K562 (cell line): ENCODE measurements around the gene PITPNC1. TPM values are rescaled to one million over a fixed set of nuclear protein-coding genes. Genes with fewer than 3 reads are reported as not detected.

Experiments
- ATAC-seq: fragments of 200-7000 bp; cut with Tn5 transposase; 3 replicates; pipeline ENCODE4 v1.9.1; 2020; ENCODE audit warnings: moderate library complexity
- BruUV-seq: library from RNA; stranded (reverse); fragments of 400-500 nt; replicated peaks from 2 replicates; lab custom pipeline; 2021; lab: Mats Ljungman, UMichigan
- CTCF ChIA-PET: fragments of 300-600 bp; formaldehyde crosslinking; extraction: SDS; loops from one replicate; lab custom pipeline; 2021; ENCODE audit warnings: low intra/inter-chr PET ratio; lab: Yijun Ruan, JAX
- POLR2A ChIA-PET: fragments of 300-600, 350-650 bp; sonication (Branson Sonifier 250); formaldehyde crosslinking; extraction: SDS; loops from one replicate; lab custom pipeline; 2021; ENCODE audit warnings: antibody characterized with exemption, inconsistent platforms; lab: Yijun Ruan, JAX
- DNase-seq, 4 experiments: peaks; one replicate each; pipeline versions ENCODE4 v3.0.0 to v3.0.0-alpha.2; 2011 to 2018; ENCODE audit warnings: low spot score in 3 of 4, mixed read lengths in 3 of 4; ENCODE audit errors: extremely low read depth in 1 of 4
- FAIRE-seq: peaks from 2 replicates; lab custom pipeline; 2011; peaks lifted over from hg19 to GRCh38; lab: Jason Lieb, UNC
- H2AFZ ChIP-seq: 2 replicates; pipeline ENCODE4 v1.6.0; 2011; ENCODE audit warnings: low read depth, low read length, control low read depth, inconsistent platforms
- H3K27ac ChIP-seq: fragments of 200-600 bp; 3 replicates; pipeline ENCODE4 v1.8.0; 2011; ENCODE audit warnings: low read depth, mild to moderate bottlenecking, control low read depth, inconsistent platforms, low read length, moderate library complexity, mixed read lengths; ENCODE audit errors: extremely low read depth
- H3K27me3 ChIP-seq, 2 experiments: fragments of 300-600 bp in 1 of 2; 2 replicates in 1 of 2; 3 replicates in 1 of 2; pipeline versions ENCODE4 v1.6.0 to v1.8.0; 2011; ENCODE audit warnings: inconsistent platforms in 2 of 2, low read length in 2 of 2, mild to moderate bottlenecking in 1 of 2, mixed read lengths in 1 of 2, moderate library complexity in 1 of 2; ENCODE audit not compliant: control insufficient read depth in 2 of 2, insufficient read depth in 2 of 2
- H3K36me3 ChIP-seq: fragments of 300-600 bp; 3 replicates; pipeline ENCODE4 v1.8.0; 2011; ENCODE audit warnings: mild to moderate bottlenecking, low read length, inconsistent platforms; ENCODE audit not compliant: control insufficient read depth, insufficient read depth
- H3K4me1 ChIP-seq, 2 experiments: fragments of 200-600 bp in 1 of 2; replicated peaks in 1 of 2; 2 replicates in 1 of 2; 3 replicates in 1 of 2; pipeline versions ENCODE4 v1.5.1 to v1.8.0; 2011; ENCODE audit warnings: inconsistent platforms in 2 of 2, low read length in 2 of 2, mild to moderate bottlenecking in 1 of 2, mixed read lengths in 1 of 2, moderate library complexity in 1 of 2; ENCODE audit not compliant: control insufficient read depth in 2 of 2, insufficient read depth in 2 of 2
- H3K4me2 ChIP-seq: 2 replicates; pipeline ENCODE4 v1.6.1; 2011; ENCODE audit warnings: low read length, control low read depth, inconsistent platforms, mixed read lengths; ENCODE audit not compliant: insufficient read depth
- H3K4me3 ChIP-seq: fragments of 200-600 bp; sonication (generic), shearing (Covaris generic); 2 replicates; pipeline ENCODE4 v1.5.1; 2016; ENCODE audit warnings: control low read depth, inconsistent platforms
- H3K79me2 ChIP-seq: fragments of 200-600 bp; 3 replicates; pipeline ENCODE4 v1.8.0; 2011; ENCODE audit warnings: low read length, inconsistent platforms; ENCODE audit not compliant: control insufficient read depth, insufficient read depth
- H3K9ac ChIP-seq, 2 experiments: 2 replicates each; pipeline versions ENCODE4 v1.6.0 to v1.6.1; 2011; ENCODE audit warnings: low read depth in 2 of 2, low read length in 2 of 2, control low read depth in 1 of 2, inconsistent platforms in 1 of 2, mild to moderate bottlenecking in 1 of 2, mixed read lengths in 1 of 2; ENCODE audit not compliant: insufficient read depth in 1 of 2
- H3K9me1 ChIP-seq: one replicate; pipeline ENCODE4 v1.6.0; 2011; ENCODE audit warnings: inconsistent platforms, mild to moderate bottlenecking, low read length, moderate library complexity; ENCODE audit not compliant: control insufficient read depth, insufficient read depth
- H3K9me3 ChIP-seq: replicated peaks from 2 replicates; pipeline ENCODE4 v1.5.1; 2011; ENCODE audit warnings: low read depth, low read length, inconsistent platforms; ENCODE audit not compliant: control insufficient read depth, insufficient read depth
- H4K20me1 ChIP-seq: replicated peaks from 2 replicates; pipeline ENCODE4 v1.6.1; 2011; ENCODE audit warnings: low read length, inconsistent platforms, mixed read lengths; ENCODE audit not compliant: control insufficient read depth, insufficient read depth
- CBFA2T3 ChIP-seq: fragments of 450-650 bp; IDR thresholded peaks from 2 replicates; pipeline ENCODE4 v1.6.1; 2017
- CREB3 ChIP-seq: fragments of 450-650 bp; conservative IDR thresholded peaks from 2 replicates; pipeline ENCODE4 v1.6.1; 2016; ENCODE audit warnings: missing genetic modification characterization, low read depth, mild to moderate bottlenecking, missing compliant biosample characterization, moderate library complexity
- DACH1 ChIP-seq: fragments of 450-650 bp; IDR thresholded peaks from 2 replicates; pipeline ENCODE4 v1.6.1; 2018; ENCODE audit not compliant: partially characterized antibody
- ID3 ChIP-seq, 2 experiments: fragments of 250-450 bp in 1 of 2; fragments of 450-650 bp in 1 of 2; sonication (Bioruptor Pico) in 1 of 2; IDR thresholded peaks; 2 replicates each; pipeline versions ENCODE4 v1.6.1 to v1.8.0; 2016 to 2021; ENCODE audit warnings: mild to moderate bottlenecking in 2 of 2, moderate library complexity in 2 of 2, missing compliant biosample characterization in 1 of 2, missing genetic modification characterization in 1 of 2
- ILK ChIP-seq: fragments of 450-650 bp; IDR thresholded peaks from 2 replicates; pipeline ENCODE4 v1.6.1; 2016; ENCODE audit warnings: missing genetic modification characterization, low read depth, mild to moderate bottlenecking, missing compliant biosample characterization, moderate library complexity, borderline replicate concordance
- KLF1 ChIP-seq: fragments of 450-650 bp; IDR thresholded peaks from 2 replicates; pipeline ENCODE4 v1.6.1; 2016; ENCODE audit warnings: missing genetic modification characterization, missing compliant biosample characterization
- MYC ChIP-seq, 2 experiments: fragments of 250-450 bp in 1 of 2; sonication (Bioruptor Pico) in 1 of 2; IDR thresholded peaks; 2 replicates each; pipeline versions ENCODE4 v1.5.1 to v1.6.1; 2012 to 2021; ENCODE audit warnings: low read depth in 2 of 2, borderline replicate concordance in 1 of 2, improper control_type of control experiment in 1 of 2, low read length in 1 of 2, mild to moderate bottlenecking in 1 of 2, moderate library complexity in 1 of 2
- PHTF2 ChIP-seq: fragments of 250-450 bp; sonication (Bioruptor Pico); IDR thresholded peaks from 2 replicates; pipeline ENCODE4 v1.5.0; 2021; ENCODE audit warnings: mild to moderate bottlenecking
- PML ChIP-seq: IDR thresholded peaks from 2 replicates; pipeline ENCODE4 v1.6.1; 2012; ENCODE audit warnings: low read length, inconsistent platforms
- POLR2B ChIP-seq: fragments of 450-650 bp; IDR thresholded peaks from 2 replicates; pipeline ENCODE4 v1.6.1; 2018; ENCODE audit warnings: low read depth; ENCODE audit not compliant: partially characterized antibody
- RBM25 ChIP-seq: fragments of 200-400 bp; formaldehyde crosslinking; IDR thresholded peaks from 2 replicates; pipeline ENCODE4 v1.6.1; 2018; ENCODE audit warnings: low read length, low read depth, moderate library complexity; ENCODE audit not compliant: severe bottlenecking
- RUNX1 ChIP-seq: sonication (generic); IDR thresholded peaks from 2 replicates; pipeline ENCODE4 v1.6.1; 2016; ENCODE audit warnings: antibody characterized with exemption, low read depth
- SIX5 ChIP-seq, 2 experiments: IDR thresholded peaks; 2 replicates each; pipeline ENCODE4 v1.6.1; 2011; ENCODE audit warnings: low read length in 2 of 2, borderline replicate concordance in 1 of 2, low read depth in 1 of 2, mild to moderate bottlenecking in 1 of 2, moderate library complexity in 1 of 2; ENCODE audit not compliant: insufficient read depth in 1 of 2
- TAF15 ChIP-seq: fragments of 200-400 bp; formaldehyde crosslinking; IDR thresholded peaks from 2 replicates; pipeline ENCODE4 v1.6.1; 2017; ENCODE audit warnings: mild to moderate bottlenecking, low read depth, low read length, moderate library complexity
- TFE3 ChIP-seq: fragments of 450-650 bp; formaldehyde crosslinking; IDR thresholded peaks from 2 replicates; pipeline ENCODE4 v1.4.0; 2020; ENCODE audit warnings: mild to moderate bottlenecking, mixed read lengths
- TRIM25 ChIP-seq: fragments of 450-650 bp; IDR thresholded peaks from 2 replicates; pipeline ENCODE4 v1.7.0; 2016; ENCODE audit warnings: borderline replicate concordance
- TRIM28 ChIP-seq: fragments of 450-650 bp; IDR thresholded peaks from 2 replicates; pipeline ENCODE4 v1.6.1; 2017
- XRCC3 ChIP-seq: fragments of 450-650 bp; IDR thresholded peaks from 2 replicates; pipeline ENCODE4 v1.6.1; 2017; ENCODE audit warnings: mild to moderate bottlenecking, moderate library complexity
- WGBS: fragments of 100-300 bp; shearing (Covaris generic); methylation state at CpG from one replicate; pipeline ENCODE4 v1.1.6; 2016; ENCODE audit warnings: low coverage, mixed read lengths; ENCODE audit not compliant: insufficient coverage; ENCODE audit errors: missing lambda C conversion rate; 5-methylcytosine and 5-hydroxymethylcytosine counted together
- in situ Hi-C: fragments of 300-500 bp; cut with MboI; formaldehyde crosslinking; loops from 4 replicates; pipeline ENCODE4 v1.15.0; 2018; ENCODE audit warnings: inconsistent platforms, mixed read lengths
- intact Hi-C: fragments of 100-400 bp; cut with micrococcal nuclease; formaldehyde crosslinking; loops from 2 replicates; pipeline ENCODE4 v1.14.2; 2022
- polyA plus RNA-seq, 8 experiments: library from polyadenylated mRNA; depleted of rRNA in 4 of 8; stranded (reverse) in 5 of 8; unstranded in 3 of 8; fragments of >200 nt; fragmentation: Nextera tagmentation in 2 of 8; fragmentation: Illumina TruSeq in 1 of 8; extraction: Ambion mirVana in 2 of 8; extraction: Trizol in 1 of 8; gene quantifications; 2 replicates each; pipeline versions ENCODE4 v1.2.1 to v1.2.3, GENCODE V29; 2011 to 2014; ENCODE audit warnings: inconsistent platforms in 1 of 8, missing spikeins in 1 of 8
- total RNA-seq, 7 experiments: library from RNA; depleted of rRNA in 6 of 7; stranded (reverse); fragments of >200 nt in 6 of 7; fragmentation: Illumina TruSeq in 2 of 7; extraction: Trizol in 2 of 7; gene quantifications; 2 replicates each; pipeline versions ENCODE4 v1.2.1 to v1.2.3, GENCODE V29; 2011 to 2021; ENCODE audit warnings: low replicate concordance in 1 of 7

Gene PITPNC1
- total and polyA plus RNA-seq, 9 of the 15 experiments (the other 6 are each of a cell fraction or from before 2014, with no cell fraction given), result 0.11 to 1.1 (median 0.65) TPM

- Histone ChIP-seq H3K27me3 (no peaks in the 10 kb centered on the region), H3K4me2 (no peak overlapping the region), H2AFZ (no peak overlapping the region), H3K27ac (no peak overlapping the region), H3K9me3 (no peaks in the 10 kb centered on the region), H3K9me1 (no peaks in the 10 kb centered on the region), H3K79me2 (no peaks in the 10 kb centered on the region), H3K4me3 (no peak overlapping the region), H4K20me1 (no peaks in the 10 kb centered on the region), H3K4me1 (no peaks in the 10 kb centered on the region; a peak in 1 of 5 replicates), H3K9ac (no peak overlapping the region), H3K36me3 (peaks cover 88% of the 10 kb centered on the region)
- FAIRE-seq, result no peak
- intact Hi-C loops, result no loop called here
- DNase-seq, result no peak
- ATAC-seq, result no peak
- in situ Hi-C loops, result no loop called here
- ChIA-PET POLR2A (no interaction called here), CTCF (no interaction called here)
- no peak for TF ChIP-seq XRCC3
- TF ChIP-seq TAF15, result no peak
- TF ChIP-seq TFE3 (CRISPR knock-in tag), result no peak
- TF ChIP-seq MYC (IDR thresholded peaks at IDR 0.05; ENCODE audit: low read depth, low read length), result no peak
- TF ChIP-seq MYC (CRISPR knock-in tag; IDR thresholded peaks at IDR 0.05; ENCODE audit: borderline replicate concordance, low read depth), result no peak
- TF ChIP-seq ID3 (CRISPR knock-in tag; IDR thresholded peaks at IDR 0.05), result no peak
- TF ChIP-seq ID3 (tag; IDR thresholded peaks at IDR 0.05), result no peak
- no peak for TF ChIP-seq POLR2B
- no peak for TF ChIP-seq ILK (tag)
- TF ChIP-seq RBM25, result no peak
- no peak for TF ChIP-seq CREB3 (tag)
- TF ChIP-seq PHTF2 (CRISPR knock-in tag), result no peak
- TF ChIP-seq PML, result no peak
- TF ChIP-seq CBFA2T3, result no peak
- no peak for TF ChIP-seq TRIM25
- no peak for TF ChIP-seq SIX5 (IDR thresholded peaks at IDR 0.05; ENCODE audit: borderline replicate concordance in 1 of 2, insufficient read depth in 1 of 2, low read depth in 1 of 2, low read length in 2 of 2)
- no peak for TF ChIP-seq TRIM28
- TF ChIP-seq DACH1, result no peak
- no peak for TF ChIP-seq KLF1
- no peak for TF ChIP-seq RUNX1
- no TSS peak for BruUV-seq
- whole genome bisulfite sequencing, result 73% methylated on average over 2 of the region's 2 CpGs
These were observed 364.9 kb downstream of the PITPNC1 start for GRCh38 chr17:67742025-67742424.
